Pons (tissue), 1 donor: ENCODE results near the gene PLAC8.
"Not testable (repeated sequence)": the region's sequence is repeated elsewhere in the genome, so short reads cannot be mapped to it uniquely, and the experiment has no call there.

Source experiments
- DNase-seq: peaks from one replicate; pipeline ENCODE4 v3.0.0-alpha.2; 2016; ENCODE audit warnings: low spot score

Gene PLAC8

GRCh38 chr4:83067058-83067639 lies 47.4 kb downstream of the PLAC8 start:
- no peak for DNase-seq

GRCh38 chr4:83065266-83065665 lies 49.3 kb downstream of the PLAC8 start:
- no peak for DNase-seq

- no peak for DNase-seq
These were observed 51.8 kb downstream of the PLAC8 start for GRCh38 chr4:83062739-83063138.

- no peak for DNase-seq
These were observed 59.6 kb downstream of the PLAC8 start for GRCh38 chr4:83054928-83055327.

- DNase-seq: not testable (repeated sequence)
These were observed 65.7 kb downstream of the PLAC8 start for GRCh38 chr4:83048781-83049180.

GRCh38 chr4:83046693-83047473 lies 67.6 kb downstream of the PLAC8 start:
- DNase-seq: no peak

GRCh38 chr4:83043801-83044407 lies 70.6 kb downstream of the PLAC8 start:
- DNase-seq: no peak

- not testable (repeated sequence) for DNase-seq
These were observed 71.4 kb downstream of the PLAC8 start for GRCh38 chr4:83043157-83043556.

GRCh38 chr4:83040269-83040668 lies 74.3 kb downstream of the PLAC8 start:
- no peak for DNase-seq
